Measurements from ENCODE around the gene AGPAT3.

DNA sequence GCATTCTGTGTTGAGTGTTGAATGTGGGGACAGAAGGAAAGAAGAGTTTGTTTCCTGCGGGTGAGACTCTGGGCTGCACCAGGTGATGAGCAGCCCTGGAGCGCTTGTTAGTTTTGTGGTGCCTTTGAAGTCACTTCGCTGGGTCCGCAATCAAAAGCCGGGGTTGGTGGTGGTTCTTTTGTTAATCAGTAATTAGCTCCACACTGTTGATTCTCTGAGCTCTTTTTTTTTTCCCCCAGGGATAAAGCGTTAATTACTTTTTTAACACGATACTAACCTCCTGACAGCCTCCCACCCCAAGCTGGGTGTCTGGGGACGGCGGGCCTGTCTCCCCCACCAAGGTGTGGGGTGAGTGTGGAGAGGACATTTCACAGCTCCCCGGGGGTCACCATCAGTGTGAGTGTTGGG, 56.6 kb downstream of the AGPAT3 start:
- TF ChIP-seq, protein P1, sequence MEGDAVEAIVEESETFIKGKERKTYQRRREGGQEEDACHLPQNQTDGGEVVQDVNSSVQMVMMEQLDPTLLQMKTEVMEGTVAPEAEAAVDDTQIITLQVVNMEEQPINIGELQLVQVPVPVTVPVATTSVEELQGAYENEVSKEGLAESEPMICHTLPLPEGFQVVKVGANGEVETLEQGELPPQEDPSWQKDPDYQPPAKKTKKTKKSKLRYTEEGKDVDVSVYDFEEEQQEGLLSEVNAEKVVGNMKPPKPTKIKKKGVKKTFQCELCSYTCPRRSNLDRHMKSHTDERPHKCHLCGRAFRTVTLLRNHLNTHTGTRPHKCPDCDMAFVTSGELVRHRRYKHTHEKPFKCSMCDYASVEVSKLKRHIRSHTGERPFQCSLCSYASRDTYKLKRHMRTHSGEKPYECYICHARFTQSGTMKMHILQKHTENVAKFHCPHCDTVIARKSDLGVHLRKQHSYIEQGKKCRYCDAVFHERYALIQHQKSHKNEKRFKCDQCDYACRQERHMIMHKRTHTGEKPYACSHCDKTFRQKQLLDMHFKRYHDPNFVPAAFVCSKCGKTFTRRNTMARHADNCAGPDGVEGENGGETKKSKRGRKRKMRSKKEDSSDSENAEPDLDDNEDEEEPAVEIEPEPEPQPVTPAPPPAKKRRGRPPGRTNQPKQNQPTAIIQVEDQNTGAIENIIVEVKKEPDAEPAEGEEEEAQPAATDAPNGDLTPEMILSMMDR (IDR thresholded peaks at IDR 0.05; ENCODE audit: poor library complexity): no peak
- TF ChIP-seq EZH2phosphoT487 (IDR thresholded peaks at IDR 0.05; ENCODE audit: low read depth, severe bottlenecking, unreplicated experiment) (no peak), EZH2 (IDR thresholded peaks at IDR 0.05; ENCODE audit: borderline replicate concordance) (no peak)

Data from hepatocyte (in vitro differentiated cells).